NCI-H1436 (cell line): ENCODE data around the gene CBFA2T3.
"Not testable (repeated sequence)": the region's sequence is repeated elsewhere in the genome, so short reads cannot be mapped to it uniquely, and the experiment has no call there.

Experiments used
- DNase-seq: peaks from one replicate; lab custom pipeline; 2025; lab: John Stamatoyannopoulos, UW

The CBFA2T3 gene

GRCh38 chr16:88922826-88923410, 54.1 kb downstream of the CBFA2T3 start:
- DNase-seq: no peak

GRCh38 chr16:88922114-88922825, 54.7 kb downstream of the CBFA2T3 start:
- DNase-seq: no peak

DNA sequence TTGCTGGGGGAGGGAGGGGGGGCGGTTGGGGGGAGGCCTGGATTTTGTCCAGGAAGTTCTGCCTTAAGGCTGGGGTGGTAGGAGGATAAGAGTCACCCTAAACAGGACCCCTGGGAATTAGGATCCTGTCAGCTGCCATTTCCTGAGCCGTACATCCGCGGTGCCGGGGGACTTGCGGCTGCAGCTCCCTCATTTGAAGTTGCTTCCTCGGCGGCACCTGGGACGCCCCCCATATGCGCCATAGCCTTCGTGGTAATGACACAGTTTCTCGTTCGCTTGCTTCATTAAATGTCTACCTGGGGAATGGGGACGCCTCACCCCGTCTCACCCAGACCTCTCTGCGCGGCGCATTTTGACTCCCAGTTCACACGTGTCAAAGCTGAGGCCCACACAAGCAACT, 55.4 kb downstream of the CBFA2T3 start:
- no peak for DNase-seq

GRCh38 chr16:88920618-88921590, 56.1 kb downstream of the CBFA2T3 start:
- no peak for DNase-seq

- no peak for DNase-seq
Measured at GRCh38 chr16:88919936-88920335, 57.1 kb downstream of the CBFA2T3 start.

- DNase-seq: not testable (repeated sequence)
Measured at GRCh38 chr16:88918896-88919295, 58.1 kb downstream of the CBFA2T3 start.

DNA sequence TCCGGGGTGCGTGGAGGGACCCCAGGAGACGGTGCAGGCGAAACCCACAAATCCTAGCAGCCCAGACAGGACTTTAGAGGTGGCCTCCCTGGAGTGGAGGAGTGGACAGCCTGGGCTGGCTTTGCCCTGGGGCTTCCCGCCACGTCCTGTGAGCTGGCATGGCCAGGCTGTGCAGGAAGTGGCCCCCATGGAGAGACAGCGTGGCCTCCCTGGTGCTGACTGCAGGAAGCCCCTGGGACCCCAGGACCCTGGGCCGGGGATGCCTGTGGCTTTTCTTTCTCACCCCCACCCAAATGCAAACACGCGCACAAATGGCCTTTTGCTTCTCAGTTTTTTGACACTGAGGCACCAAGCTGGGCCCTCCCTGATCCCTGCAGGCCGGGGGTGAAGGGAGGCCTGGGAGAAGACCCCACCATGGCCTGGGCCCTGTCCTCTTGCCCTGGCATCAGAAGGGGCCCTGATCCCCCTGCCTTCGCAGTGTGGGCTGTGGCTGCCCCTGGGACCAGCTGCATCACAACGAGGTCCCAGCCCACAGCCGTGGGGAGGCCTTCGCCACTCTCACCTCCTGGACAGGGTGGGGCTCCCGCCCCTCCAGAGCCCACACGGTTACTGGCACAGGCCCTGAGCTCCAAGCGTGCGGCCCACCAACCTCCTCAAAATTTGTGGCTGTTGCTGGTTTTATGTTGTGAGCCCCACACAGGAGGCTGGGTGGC, 58.9 kb downstream of the CBFA2T3 start:
- DNase-seq: no peak

DNA sequence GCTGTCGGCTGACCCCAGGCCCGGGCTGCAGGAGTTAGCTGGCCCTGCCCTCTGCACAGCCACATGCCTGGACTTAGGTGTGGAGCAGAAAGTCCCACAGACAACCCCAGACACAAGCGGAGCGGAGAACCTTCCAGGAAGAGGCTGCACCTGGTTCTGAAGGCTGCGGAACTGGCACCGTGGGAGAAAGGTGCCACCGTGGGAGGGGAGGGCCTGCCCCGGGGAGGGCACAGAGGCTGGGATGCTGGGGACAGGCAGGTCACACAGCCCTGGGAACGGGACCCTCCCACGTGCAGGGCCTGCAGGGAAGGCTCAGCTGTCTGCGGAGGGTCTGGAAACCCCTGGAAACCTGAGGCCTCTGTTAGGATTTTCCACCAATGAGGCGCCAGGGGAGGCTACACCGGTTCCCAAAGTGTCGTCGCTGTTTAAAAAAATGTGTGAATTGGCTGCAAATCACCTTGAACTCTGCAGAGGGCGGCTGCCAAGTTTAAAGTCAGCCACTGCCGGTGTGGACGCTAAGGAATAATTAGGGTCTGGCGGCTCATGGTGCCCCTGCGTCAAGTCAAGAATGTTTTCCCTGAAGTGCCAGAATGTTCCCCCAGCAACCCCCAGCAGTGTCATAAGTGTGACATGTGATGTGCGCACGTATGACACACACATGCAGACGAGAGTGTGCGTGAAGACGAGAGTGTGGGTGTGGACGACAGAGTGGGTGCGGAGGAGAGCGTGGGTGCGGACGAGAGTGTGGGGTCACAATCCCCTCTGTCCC, 59.7 kb downstream of the CBFA2T3 start:
- DNase-seq: no peak

DNA sequence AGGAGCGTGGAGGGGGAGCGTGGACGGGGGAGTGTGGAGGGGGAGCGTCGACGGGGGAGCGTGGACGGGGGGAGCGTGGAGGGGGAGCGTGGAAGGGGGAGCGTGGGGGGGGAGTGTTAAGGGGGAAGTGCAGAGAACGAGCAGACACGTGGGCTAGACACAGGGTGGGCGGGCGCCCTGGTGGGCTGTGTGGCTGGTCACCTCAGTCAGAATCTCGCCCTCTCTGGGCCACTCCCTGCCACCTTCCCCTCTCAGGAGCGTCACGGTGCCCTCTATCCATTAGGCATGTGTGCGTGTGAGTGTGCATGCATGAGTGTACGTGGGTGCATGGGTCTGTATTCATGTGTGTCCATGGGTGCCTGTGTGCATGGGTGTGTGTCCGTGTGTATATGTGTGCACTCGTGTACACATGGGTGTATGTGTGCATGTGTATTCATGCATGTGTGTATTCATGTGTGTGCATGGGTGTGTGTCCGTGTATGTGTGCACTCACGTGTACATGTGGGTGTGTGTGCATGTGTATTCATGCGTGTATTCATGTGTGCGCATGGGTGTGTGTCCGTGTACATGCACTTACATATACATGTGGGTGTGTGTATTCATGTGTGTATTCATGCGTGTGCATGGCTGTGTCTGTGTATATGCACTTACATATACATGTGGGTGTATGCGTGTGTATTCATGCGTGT, 61.2 kb downstream of the CBFA2T3 start:
- no peak for DNase-seq

DNA sequence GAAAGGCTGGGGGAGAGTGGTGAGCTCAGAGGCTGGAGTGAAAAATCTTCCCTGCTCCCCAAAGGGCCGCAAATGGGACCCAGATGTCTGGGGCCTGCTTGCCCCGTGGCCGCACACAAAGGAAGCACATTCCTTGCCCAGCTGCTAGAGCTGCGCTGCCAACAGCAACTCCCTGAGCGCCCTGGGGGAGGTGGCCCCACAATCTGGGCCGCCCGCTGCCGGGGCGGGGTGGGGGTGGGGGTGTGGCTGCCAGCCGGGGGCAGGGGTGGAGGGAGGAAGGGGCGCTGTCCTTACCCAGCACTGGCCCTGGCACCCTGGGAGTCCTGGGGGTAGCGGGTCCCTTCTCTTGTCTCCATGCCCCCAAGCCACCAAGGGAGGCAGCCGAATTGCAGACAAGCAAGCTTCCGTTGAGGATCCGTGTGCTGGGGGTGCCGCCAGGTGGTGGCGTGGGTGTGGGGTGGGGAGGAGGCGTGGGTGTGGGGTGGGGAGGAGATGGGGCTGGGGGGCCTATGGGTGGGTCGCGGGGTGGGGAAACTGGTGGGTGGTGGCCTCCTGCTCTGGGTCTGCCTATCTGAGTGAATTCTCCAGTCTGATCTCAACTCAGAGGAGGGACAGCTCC, 62.1 kb downstream of the CBFA2T3 start:
- DNase-seq: no peak

DNA sequence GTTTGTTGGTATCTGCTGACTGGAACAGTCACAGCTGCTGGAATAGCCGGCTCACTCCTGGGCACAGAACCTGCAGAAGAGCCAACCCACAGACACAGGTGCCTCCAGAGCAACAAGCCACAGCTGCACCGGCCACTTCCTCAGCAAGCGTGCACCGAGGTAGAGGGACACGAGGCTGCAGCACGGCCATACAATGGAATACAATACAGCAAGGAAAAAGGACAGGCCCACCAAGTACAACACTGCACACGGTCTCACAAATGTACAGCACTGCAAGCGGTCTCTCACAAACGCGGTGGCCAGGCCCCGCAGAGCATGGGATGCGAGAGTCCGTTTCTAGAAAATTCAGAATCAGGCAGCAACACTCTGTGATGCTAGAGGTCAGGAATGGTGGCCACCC, 63.1 kb downstream of the CBFA2T3 start:
- no peak for DNase-seq

GRCh38 chr16:88913001-88913612, 63.9 kb downstream of the CBFA2T3 start:
- DNase-seq: no peak

- DNase-seq: no peak
Measured at GRCh38 chr16:88912556-88912955, 64.5 kb downstream of the CBFA2T3 start.

- no peak for DNase-seq
Measured at GRCh38 chr16:88911946-88912310, 65.1 kb downstream of the CBFA2T3 start.

DNA sequence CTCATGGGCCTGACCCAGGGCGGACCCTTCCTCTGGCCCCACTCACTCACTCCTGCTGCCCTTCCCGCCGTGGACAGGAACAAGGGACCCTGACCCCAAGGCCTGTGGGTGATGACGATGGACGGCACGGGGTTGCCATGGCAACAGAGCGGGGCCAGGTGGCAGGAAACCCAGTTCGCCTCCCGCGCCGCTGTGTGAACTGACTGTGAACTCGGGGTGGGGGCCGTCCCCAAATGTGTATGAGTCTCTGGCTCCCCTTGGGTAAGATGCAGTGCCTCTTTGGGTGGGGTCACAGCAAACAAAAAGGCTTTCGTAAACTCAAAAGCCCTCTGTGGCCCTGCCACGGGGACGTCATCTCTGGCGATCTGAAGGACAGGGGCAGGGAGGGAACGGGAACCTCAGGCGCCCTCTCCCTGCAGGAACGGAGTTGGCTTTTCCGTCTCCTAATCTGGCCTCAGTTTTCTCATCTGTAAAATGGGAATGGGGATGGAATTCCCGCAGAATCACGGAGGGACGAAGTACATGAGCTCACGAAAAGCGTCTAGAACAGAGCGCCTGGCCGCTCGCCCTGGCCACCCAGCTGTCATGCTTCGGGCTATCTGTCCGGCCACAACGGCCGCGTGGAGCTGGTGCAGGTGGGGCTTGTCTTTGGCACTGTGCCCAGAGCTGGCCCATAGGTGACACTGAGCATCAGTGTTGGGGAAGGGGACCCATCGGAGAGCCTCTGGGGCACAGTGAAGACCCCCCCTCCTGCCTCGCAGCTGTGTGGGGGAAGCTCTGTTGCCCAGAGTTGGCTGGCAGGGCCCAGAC, 65.7 kb downstream of the CBFA2T3 start:
- no peak for DNase-seq

- no peak for DNase-seq
Measured at GRCh38 chr16:88910284-88911135, 66.5 kb downstream of the CBFA2T3 start.

- DNase-seq: no peak
Measured at GRCh38 chr16:88909431-88910210, 67.4 kb downstream of the CBFA2T3 start.
